ENCODE data around the gene PCDHGA5. TPM values are rescaled to one million over a fixed set of nuclear protein-coding genes. Genes with fewer than 3 reads are reported as not detected.
A peak's percentile ranks its signal among the peaks of the same experiment; 100 is the strongest.
"Not testable (repeated sequence)": the region's sequence is repeated elsewhere in the genome, so short reads cannot be mapped to it uniquely, and the experiment has no call there.

The PCDHGA5 gene
- total RNA-seq, 1 donor from 2014 or later: 0.63 TPM

DNA sequence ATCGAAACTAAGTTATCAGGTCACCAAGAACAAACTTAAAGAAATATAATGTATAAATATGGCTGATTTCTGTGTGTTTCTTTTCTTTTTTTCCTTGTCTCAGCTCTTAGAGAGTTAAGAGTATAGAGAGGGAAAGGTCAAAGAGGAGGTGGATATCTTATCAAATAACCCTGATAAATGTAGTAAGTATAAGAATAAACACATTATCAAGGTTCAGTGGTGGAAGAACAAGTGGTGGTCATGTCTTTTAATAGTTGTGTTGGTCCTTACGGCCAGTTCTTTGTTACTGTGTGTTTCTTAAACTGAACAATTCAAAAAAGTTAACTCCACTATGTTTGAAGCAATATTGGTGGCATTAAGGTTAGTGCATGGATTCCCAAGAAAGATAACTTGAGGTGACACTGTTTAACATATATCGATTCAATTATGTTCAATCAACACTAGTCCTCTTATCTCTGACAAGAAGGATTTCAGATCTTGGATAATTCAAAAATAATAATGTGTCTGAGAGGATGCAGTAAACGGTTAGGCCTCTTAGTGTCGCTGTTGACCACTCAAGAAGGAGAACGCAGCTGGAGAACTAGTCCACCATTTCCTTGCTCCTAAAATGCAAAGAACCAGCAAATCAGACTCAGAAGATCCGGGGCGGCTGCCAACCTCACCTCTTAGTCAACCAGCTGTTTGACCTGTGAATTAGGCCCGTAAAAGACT lies 20.6 kb upstream of the PCDHGA5 start, which contains the start of gene PCDHGA3:
Gene PCDHGA3 (plus strand): TSS at position 588 of the 711 bp plus-strand sequence. CDS start 205 bp downstream, outside the sequence.
- peak within 1 kb of the TSS; percentile 11 for H3K4me3 ChIP-seq (ENCODE audit: low read depth, low read length)
- TF ChIP-seq, protein P1, sequence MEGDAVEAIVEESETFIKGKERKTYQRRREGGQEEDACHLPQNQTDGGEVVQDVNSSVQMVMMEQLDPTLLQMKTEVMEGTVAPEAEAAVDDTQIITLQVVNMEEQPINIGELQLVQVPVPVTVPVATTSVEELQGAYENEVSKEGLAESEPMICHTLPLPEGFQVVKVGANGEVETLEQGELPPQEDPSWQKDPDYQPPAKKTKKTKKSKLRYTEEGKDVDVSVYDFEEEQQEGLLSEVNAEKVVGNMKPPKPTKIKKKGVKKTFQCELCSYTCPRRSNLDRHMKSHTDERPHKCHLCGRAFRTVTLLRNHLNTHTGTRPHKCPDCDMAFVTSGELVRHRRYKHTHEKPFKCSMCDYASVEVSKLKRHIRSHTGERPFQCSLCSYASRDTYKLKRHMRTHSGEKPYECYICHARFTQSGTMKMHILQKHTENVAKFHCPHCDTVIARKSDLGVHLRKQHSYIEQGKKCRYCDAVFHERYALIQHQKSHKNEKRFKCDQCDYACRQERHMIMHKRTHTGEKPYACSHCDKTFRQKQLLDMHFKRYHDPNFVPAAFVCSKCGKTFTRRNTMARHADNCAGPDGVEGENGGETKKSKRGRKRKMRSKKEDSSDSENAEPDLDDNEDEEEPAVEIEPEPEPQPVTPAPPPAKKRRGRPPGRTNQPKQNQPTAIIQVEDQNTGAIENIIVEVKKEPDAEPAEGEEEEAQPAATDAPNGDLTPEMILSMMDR (conservative IDR thresholded peaks at IDR 0.05; ENCODE audit: low read depth, low read length): peak; percentile 40
- no peak for DNase-seq (ENCODE audit: low read depth)

DNA sequence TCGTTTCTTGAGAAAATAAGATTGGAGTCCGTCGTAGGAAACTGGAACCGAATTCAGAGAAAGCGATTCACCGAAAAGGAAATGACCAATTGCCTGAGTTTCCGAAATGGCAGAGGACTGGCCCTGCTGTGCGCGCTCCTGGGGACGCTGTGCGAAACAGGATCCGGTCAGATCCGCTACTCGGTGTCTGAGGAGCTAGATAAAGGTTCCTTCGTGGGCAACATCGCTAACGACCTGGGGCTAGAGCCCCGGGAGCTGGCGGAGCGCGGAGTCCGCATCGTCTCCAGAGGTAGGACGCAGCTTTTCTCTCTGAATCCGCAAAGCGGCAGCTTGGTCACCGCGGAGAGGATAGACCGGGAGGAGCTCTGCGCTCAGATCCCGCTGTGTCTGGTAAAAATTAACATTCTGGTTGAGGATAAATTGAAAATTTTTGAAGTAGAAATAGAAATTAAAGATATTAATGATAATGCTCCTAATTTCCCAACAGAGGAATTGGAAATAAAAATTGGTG lies 20.0 kb upstream of the PCDHGA5 start:
- DNase-seq (ENCODE audit: low read depth): no peak
- peak overlapping the region; percentile 11 for H3K4me3 ChIP-seq (ENCODE audit: low read depth, low read length)
- TF ChIP-seq, protein P1 (conservative IDR thresholded peaks at IDR 0.05; ENCODE audit: low read depth, low read length): no peak

DNA sequence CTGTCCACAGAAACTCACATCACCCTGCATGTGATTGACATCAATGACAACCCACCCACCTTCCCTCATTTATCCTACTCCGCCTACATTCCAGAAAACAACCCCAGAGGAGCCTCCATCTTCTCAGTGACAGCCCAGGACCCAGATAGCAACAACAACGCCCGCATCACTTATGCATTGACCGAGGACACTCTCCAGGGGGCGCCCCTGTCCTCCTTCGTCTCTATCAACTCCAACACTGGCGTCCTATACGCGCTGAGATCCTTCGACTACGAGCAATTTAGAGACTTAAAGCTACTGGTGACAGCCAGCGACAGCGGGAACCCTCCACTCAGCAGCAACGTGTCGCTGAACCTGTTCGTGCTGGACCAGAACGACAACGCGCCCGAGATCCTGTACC lies 18.6 kb upstream of the PCDHGA5 start:
- no peak for DNase-seq (ENCODE audit: low read depth)
- TF ChIP-seq, protein P1 (conservative IDR thresholded peaks at IDR 0.05; ENCODE audit: low read depth, low read length): no peak

DNA sequence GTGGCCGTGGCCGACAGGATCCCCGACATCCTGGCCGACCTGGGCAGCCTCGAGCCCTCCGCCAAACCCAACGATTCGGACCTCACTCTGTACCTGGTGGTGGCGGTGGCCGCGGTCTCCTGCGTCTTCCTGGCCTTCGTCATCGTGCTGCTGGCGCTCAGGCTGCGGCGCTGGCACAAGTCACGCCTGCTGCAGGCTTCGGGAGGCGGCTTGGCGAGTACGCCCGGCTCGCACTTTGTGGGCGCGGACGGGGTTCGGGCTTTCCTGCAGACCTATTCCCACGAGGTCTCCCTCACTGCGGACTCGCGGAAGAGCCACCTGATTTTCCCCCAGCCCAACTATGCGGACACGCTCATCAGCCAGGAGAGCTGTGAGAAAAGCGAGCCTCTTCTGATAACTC lies 17.9 kb upstream of the PCDHGA5 start:
- not testable (repeated sequence) for H3K4me3 ChIP-seq (ENCODE audit: low read depth, low read length); DNase-seq (ENCODE audit: low read depth)

More for the DNA sequence above, 18.6 kb upstream of the PCDHGA5 start:
- H3K4me3 ChIP-seq (ENCODE audit: low read depth, low read length): no peak overlapping the region

- peak within 1 kb of the TSS; percentile 37 for H3K4me3 ChIP-seq (ENCODE audit: low read depth, low read length)
- TF ChIP-seq, protein P1 (conservative IDR thresholded peaks at IDR 0.05; ENCODE audit: low read depth, low read length): peak; percentile 54
- DNase-seq (ENCODE audit: low read depth): no peak
Measured at GRCh38 chr5:141349917-141350619, 13.9 kb upstream of the PCDHGA5 start, which contains the start of gene PCDHGB1. PCDHGB1 (plus strand) TSS chr5:141350099; CDS start chr5:141350261, 162 bp downstream.

DNA sequence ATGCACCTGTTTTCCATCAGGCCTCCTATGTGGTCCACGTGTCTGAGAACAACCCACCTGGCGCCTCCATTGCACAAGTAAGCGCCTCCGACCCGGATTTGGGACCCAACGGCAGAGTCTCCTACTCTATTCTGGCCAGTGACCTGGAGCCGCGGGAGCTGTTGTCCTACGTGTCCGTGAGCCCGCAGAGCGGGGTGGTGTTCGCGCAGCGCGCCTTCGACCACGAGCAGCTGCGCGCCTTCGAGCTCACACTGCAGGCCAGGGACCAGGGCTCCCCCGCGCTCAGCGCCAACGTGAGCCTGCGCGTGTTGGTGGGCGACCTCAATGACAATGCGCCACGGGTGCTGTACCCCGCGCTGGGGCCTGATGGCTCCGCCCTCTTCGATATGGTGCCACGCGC lies 12.4 kb upstream of the PCDHGA5 start:
- TF ChIP-seq, protein P1 (conservative IDR thresholded peaks at IDR 0.05; ENCODE audit: low read depth, low read length): no peak
- no peak overlapping the region for H3K4me3 ChIP-seq (ENCODE audit: low read depth, low read length)
- no peak for DNase-seq (ENCODE audit: low read depth)

DNA sequence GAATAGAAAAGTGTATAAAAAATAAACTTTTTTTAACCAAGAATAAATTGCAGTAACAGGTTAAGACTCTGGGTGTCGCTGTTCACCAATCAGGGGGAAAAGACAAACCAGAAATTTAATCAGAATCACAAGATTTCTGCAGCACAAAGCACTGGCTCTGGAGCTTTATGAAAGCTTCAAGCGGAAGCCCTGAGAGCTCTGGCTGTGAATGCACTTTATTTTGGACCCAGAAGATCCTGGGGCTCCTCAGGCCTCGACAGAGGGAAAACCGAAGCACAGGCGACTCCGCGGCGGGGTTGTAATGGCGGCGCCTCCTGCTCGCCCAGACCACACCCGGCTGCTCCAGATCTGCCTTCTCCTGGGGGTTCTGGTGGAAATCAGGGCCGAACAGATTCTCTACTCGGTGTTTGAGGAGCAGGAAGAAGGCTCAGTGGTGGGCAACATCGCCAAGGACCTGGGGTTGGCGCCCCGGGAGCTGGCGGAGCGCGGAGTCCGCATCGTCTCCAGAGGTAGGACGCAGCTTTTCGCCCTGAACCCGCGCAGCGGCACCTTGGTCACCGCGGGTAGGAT lies 9.0 kb upstream of the PCDHGA5 start, which contains the start of gene PCDHGA4:
Gene PCDHGA4 (plus strand): TSS at position 122 of the 570 bp plus-strand sequence. CDS start 87 bp downstream, at position 209.
- no peak for DNase-seq (ENCODE audit: low read depth)
- H3K4me3 ChIP-seq (ENCODE audit: low read depth, low read length): peak within 1 kb of the TSS; percentile 32
- TF ChIP-seq, protein P1 (conservative IDR thresholded peaks at IDR 0.05; ENCODE audit: low read depth, low read length): peak; percentile 52

Data from epithelial cell of proximal tubule (primary cell).